Endothelial cell of umbilical vein (primary cell): ENCODE measurements around the gene DIP2C. TPM values are rescaled to one million over a fixed set of nuclear protein-coding genes. Genes with fewer than 3 reads are reported as not detected.

Experiments used
- BruUV-seq: library from RNA; stranded (reverse); fragments of 400-500 nt; replicated peaks from 2 replicates; lab custom pipeline; 2021; lab: Mats Ljungman, UMichigan
- CTCF ChIA-PET: fragments of 300-600, 350-600 bp; sonication (Branson Sonifier 250); formaldehyde crosslinking; loops from one replicate; lab custom pipeline; 2021; ENCODE audit warnings: antibody characterized with exemption, inconsistent platforms; lab: Charles Lee
- POLR2A ChIA-PET: fragments of 300-600, 350-600 bp; sonication (Branson Sonifier 250); formaldehyde crosslinking; loops from one replicate; lab custom pipeline; 2021; ENCODE audit warnings: antibody characterized with exemption, inconsistent platforms; lab: Charles Lee
- DNase-seq: peaks from one replicate; pipeline ENCODE4 v3.0.0-alpha.2; 2011; ENCODE audit warnings: low read depth, low spot score
- FAIRE-seq: peaks from 2 replicates; lab custom pipeline; 2011; peaks lifted over from hg19 to GRCh38; lab: Jason Lieb, UNC
- H2AFZ ChIP-seq: 2 replicates; pipeline ENCODE4 v1.6.0; 2012; ENCODE audit warnings: low read depth, low read length, control low read depth, inconsistent platforms
- H3K27ac ChIP-seq: 2 replicates; pipeline ENCODE4 v1.5.1; 2011; ENCODE audit warnings: low read depth, mild to moderate bottlenecking, control low read depth, low read length, moderate library complexity; ENCODE audit not compliant: insufficient read depth
- H3K27me3 ChIP-seq, 2 experiments: 2 replicates each; pipeline versions ENCODE4 v1.6.0 to v1.6.1; 2011; ENCODE audit warnings: low read length in 2 of 2, mixed read lengths in 1 of 2; ENCODE audit not compliant: control insufficient read depth in 2 of 2, insufficient read depth in 2 of 2
- H3K36me3 ChIP-seq, 2 experiments: 2 replicates in 1 of 2; 3 replicates in 1 of 2; pipeline ENCODE4 v1.5.1; 2011; ENCODE audit warnings: low read length in 2 of 2, mild to moderate bottlenecking in 1 of 2, moderate library complexity in 1 of 2; ENCODE audit not compliant: control insufficient read depth in 2 of 2, insufficient read depth in 2 of 2; ENCODE audit errors: extremely low read depth in 1 of 2
- H3K4me1 ChIP-seq: 3 replicates; pipeline ENCODE4 v1.5.1; 2011; ENCODE audit warnings: mild to moderate bottlenecking, low read length; ENCODE audit not compliant: control insufficient read depth, insufficient read depth; ENCODE audit errors: extremely low read depth
- H3K4me2 ChIP-seq: 2 replicates; pipeline ENCODE4 v1.6.1; 2011; ENCODE audit warnings: low read length, control low read depth, mixed read lengths; ENCODE audit not compliant: insufficient read depth
- H3K4me3 ChIP-seq, 3 experiments: fragments of 200-600 bp in 1 of 3; sonication (generic), shearing (Covaris generic) in 1 of 3; replicated peaks in 1 of 3; 2 replicates each; pipeline ENCODE4 v1.5.1; 2011 to 2016; ENCODE audit warnings: control low read depth in 3 of 3, low read length in 3 of 3, mild to moderate bottlenecking in 2 of 3, inconsistent platforms in 1 of 3, low read depth in 1 of 3, moderate library complexity in 1 of 3; ENCODE audit not compliant: insufficient read depth in 1 of 3
- H3K79me2 ChIP-seq: 2 replicates; pipeline ENCODE4 v1.6.0; 2012; ENCODE audit warnings: low read length, inconsistent platforms; ENCODE audit not compliant: control insufficient read depth, insufficient read depth
- H3K9ac ChIP-seq: replicated peaks from 2 replicates; pipeline ENCODE3; 2011; ENCODE audit warnings: low read length, control low read depth; ENCODE audit not compliant: insufficient read depth; ENCODE audit errors: extremely low read depth
- H3K9me1 ChIP-seq: replicated peaks from 3 replicates; pipeline ENCODE4 v1.6.0; 2011; ENCODE audit warnings: mild to moderate bottlenecking, low read length; ENCODE audit not compliant: control insufficient read depth, insufficient read depth; ENCODE audit errors: extremely low read depth
- H3K9me3 ChIP-seq: replicated peaks from 2 replicates; pipeline ENCODE4 v1.5.1; 2012; ENCODE audit warnings: low read length, inconsistent platforms; ENCODE audit not compliant: control insufficient read depth, insufficient read depth
- H4K20me1 ChIP-seq: replicated peaks from 2 replicates; pipeline ENCODE3; 2011; ENCODE audit warnings: mild to moderate bottlenecking, low read length; ENCODE audit not compliant: control insufficient read depth, insufficient read depth; ENCODE audit errors: extremely low read depth
- EZH2 ChIP-seq: IDR thresholded peaks from 2 replicates; pipeline ENCODE4 v1.6.1; 2012; ENCODE audit warnings: borderline replicate concordance, low read depth, mild to moderate bottlenecking, moderate library complexity, low read length, inconsistent platforms; ENCODE audit not compliant: severe bottlenecking
- FOS ChIP-seq: IDR thresholded peaks from 2 replicates; pipeline ENCODE4 v1.6.1; 2011; ENCODE audit warnings: mild to moderate bottlenecking, low read length, moderate library complexity, borderline replicate concordance; ENCODE audit not compliant: insufficient read depth
- GATA2 ChIP-seq: IDR thresholded peaks from 2 replicates; pipeline ENCODE4 v1.7.0; 2011; ENCODE audit warnings: low read depth, mild to moderate bottlenecking, moderate library complexity, mixed read lengths, low read length; ENCODE audit not compliant: insufficient read length, insufficient read depth
- JUN ChIP-seq: IDR thresholded peaks from 2 replicates; pipeline ENCODE4 v1.6.1; 2011; ENCODE audit warnings: borderline replicate concordance, low read depth; ENCODE audit not compliant: insufficient read length, insufficient read depth
- MYC ChIP-seq: IDR thresholded peaks from one replicate; pipeline ENCODE4 v1.6.1; 2011; ENCODE audit warnings: mild to moderate bottlenecking, low read depth, low read length
- POLR2A ChIP-seq: IDR thresholded peaks from 2 replicates; pipeline ENCODE4 v1.6.1; 2012; ENCODE audit warnings: low read depth, mild to moderate bottlenecking, control low read depth, low read length
- POLR2AphosphoS5 ChIP-seq: IDR thresholded peaks from 2 replicates; pipeline ENCODE4 v1.6.1; 2012; ENCODE audit warnings: low read depth, mild to moderate bottlenecking, control low read depth, low read length, moderate library complexity; ENCODE audit not compliant: insufficient read depth
- dilution Hi-C: fragments of 300-500 bp; cut with MboI; formaldehyde crosslinking; loops from one replicate; pipeline ENCODE4 v1.15.0; 2019; ENCODE audit warnings: low sequenced_read_pairs; ENCODE audit not compliant: extremely low pct_ligation_motif_present
- intact Hi-C: fragments of 100-400 bp; cut with micrococcal nuclease; formaldehyde crosslinking; loops from one replicate; pipeline ENCODE4 v1.10.0; 2022
- polyA plus RNA-seq, 4 experiments: library from polyadenylated mRNA; depleted of rRNA in 3 of 4; stranded (reverse) in 3 of 4; unstranded in 1 of 4; fragments of >200 nt; gene quantifications; 2 replicates each; pipeline versions ENCODE4 v1.2.1 to v1.2.3, GENCODE V29; 2011 to 2012; ENCODE audit warnings: missing spikeins in 1 of 4
- total RNA-seq: library from RNA; stranded (reverse); gene quantifications from 2 replicates; pipeline ENCODE4 v1.2.3, GENCODE V29; 2021
- TF ChIP-seq, protein P1 (sequence below): IDR thresholded peaks from 2 replicates; pipeline ENCODE4 v1.6.1; 2011; ENCODE audit not compliant: insufficient read depth, insufficient read length
- TF ChIP-seq, protein P2 (sequence below), 2 donors: IDR thresholded peaks; 1 replicate in 1 of 2; 2 replicates in 1 of 2; pipeline ENCODE4 v1.5.1; 2011; ENCODE audit warnings: low read length in 2 of 2, mild to moderate bottlenecking in 2 of 2, moderate library complexity in 2 of 2, control low read depth in 1 of 2, inconsistent platforms in 1 of 2, low read depth in 1 of 2; ENCODE audit not compliant: insufficient read depth in 1 of 2; ENCODE audit errors: extremely low read depth in 1 of 2

The DIP2C gene
- total and polyA plus RNA-seq, 2 donors (not counting 3 experiments of a cell fraction or from before 2014, with no cell fraction given), result 3.6 to 10.7 TPM

DNA sequence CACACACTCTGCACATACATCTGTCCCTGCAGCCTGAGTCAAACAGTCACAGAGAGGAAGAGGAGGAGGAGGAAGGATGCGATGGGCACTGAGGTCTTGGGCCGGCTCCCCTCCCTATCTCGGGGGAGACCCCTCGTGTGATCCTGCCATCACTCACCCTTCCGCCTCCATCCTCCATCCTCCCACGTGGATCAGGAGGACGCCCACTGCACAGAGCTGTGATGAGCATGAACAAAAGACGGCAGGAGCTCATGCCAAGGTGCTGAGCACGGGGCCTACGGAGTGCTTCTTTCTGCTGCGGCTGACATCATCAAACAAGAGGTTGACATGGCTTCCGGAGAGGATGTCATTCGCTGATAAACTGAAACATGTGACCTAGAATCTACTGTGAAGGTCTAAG, 68.0 kb downstream of the DIP2C start:
- DNase-seq, result no peak
- H3K4me3 ChIP-seq, result no peak overlapping the region
- ChIA-PET CTCF (no interaction called here), POLR2A (no interaction called here)
- H3K4me1 ChIP-seq, result no peaks in the 10 kb centered on the region
- H3K79me2 ChIP-seq, result no peaks in the 10 kb centered on the region
- no peak for FAIRE-seq
- no peak overlapping the region for H3K4me2 ChIP-seq
- H3K9me1 ChIP-seq, result no peaks in the 10 kb centered on the region
- H3K27ac ChIP-seq, result no peak overlapping the region
- H3K36me3 ChIP-seq, result no peaks in the 10 kb centered on the region
- dilution Hi-C loops, result no loop called here
- H3K9me3 ChIP-seq, result no peaks in the 10 kb centered on the region
- no peak overlapping the region for H2AFZ ChIP-seq
- H3K27me3 ChIP-seq, result no peaks in the 10 kb centered on the region
- intact Hi-C loops, result no loop called here
- BruUV-seq, result no TSS peak
- H4K20me1 ChIP-seq, result no peaks in the 10 kb centered on the region
- no peak overlapping the region for H3K9ac ChIP-seq
- TF ChIP-seq GATA2, result no peak
- TF ChIP-seq, protein P1, sequence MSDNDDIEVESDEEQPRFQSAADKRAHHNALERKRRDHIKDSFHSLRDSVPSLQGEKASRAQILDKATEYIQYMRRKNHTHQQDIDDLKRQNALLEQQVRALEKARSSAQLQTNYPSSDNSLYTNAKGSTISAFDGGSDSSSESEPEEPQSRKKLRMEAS, result no peak
- no peak for TF ChIP-seq EZH2
- TF ChIP-seq MYC, result no peak
- TF ChIP-seq POLR2A, result no peak
- no peak for TF ChIP-seq FOS
- TF ChIP-seq JUN, result no peak
- TF ChIP-seq, protein P2, sequence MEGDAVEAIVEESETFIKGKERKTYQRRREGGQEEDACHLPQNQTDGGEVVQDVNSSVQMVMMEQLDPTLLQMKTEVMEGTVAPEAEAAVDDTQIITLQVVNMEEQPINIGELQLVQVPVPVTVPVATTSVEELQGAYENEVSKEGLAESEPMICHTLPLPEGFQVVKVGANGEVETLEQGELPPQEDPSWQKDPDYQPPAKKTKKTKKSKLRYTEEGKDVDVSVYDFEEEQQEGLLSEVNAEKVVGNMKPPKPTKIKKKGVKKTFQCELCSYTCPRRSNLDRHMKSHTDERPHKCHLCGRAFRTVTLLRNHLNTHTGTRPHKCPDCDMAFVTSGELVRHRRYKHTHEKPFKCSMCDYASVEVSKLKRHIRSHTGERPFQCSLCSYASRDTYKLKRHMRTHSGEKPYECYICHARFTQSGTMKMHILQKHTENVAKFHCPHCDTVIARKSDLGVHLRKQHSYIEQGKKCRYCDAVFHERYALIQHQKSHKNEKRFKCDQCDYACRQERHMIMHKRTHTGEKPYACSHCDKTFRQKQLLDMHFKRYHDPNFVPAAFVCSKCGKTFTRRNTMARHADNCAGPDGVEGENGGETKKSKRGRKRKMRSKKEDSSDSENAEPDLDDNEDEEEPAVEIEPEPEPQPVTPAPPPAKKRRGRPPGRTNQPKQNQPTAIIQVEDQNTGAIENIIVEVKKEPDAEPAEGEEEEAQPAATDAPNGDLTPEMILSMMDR (IDR thresholded peaks at IDR 0.05; ENCODE audit: extremely low read depth in 1 of 2, insufficient read depth in 1 of 2, low read depth in 1 of 2, low read length in 2 of 2), result no peak
- TF ChIP-seq POLR2AphosphoS5, result no peak
